ENCODE measurements around the gene ASZ1.

The ASZ1 gene

GRCh38 chr7:117389871-117390270 lies 37.4 kb downstream of the ASZ1 start:
- TF ChIP-seq, protein P1, sequence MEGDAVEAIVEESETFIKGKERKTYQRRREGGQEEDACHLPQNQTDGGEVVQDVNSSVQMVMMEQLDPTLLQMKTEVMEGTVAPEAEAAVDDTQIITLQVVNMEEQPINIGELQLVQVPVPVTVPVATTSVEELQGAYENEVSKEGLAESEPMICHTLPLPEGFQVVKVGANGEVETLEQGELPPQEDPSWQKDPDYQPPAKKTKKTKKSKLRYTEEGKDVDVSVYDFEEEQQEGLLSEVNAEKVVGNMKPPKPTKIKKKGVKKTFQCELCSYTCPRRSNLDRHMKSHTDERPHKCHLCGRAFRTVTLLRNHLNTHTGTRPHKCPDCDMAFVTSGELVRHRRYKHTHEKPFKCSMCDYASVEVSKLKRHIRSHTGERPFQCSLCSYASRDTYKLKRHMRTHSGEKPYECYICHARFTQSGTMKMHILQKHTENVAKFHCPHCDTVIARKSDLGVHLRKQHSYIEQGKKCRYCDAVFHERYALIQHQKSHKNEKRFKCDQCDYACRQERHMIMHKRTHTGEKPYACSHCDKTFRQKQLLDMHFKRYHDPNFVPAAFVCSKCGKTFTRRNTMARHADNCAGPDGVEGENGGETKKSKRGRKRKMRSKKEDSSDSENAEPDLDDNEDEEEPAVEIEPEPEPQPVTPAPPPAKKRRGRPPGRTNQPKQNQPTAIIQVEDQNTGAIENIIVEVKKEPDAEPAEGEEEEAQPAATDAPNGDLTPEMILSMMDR (IDR thresholded peaks at IDR 0.05; ENCODE audit: low read depth, low read length, missing control alignments), result no peak
- no peak for DNase-seq (ENCODE audit: extremely low read depth, low read depth)

GRCh38 chr7:117386110-117386706 lies 41.1 kb downstream of the ASZ1 start:
- no peak for DNase-seq (ENCODE audit: extremely low read depth, low read depth)
- no peak overlapping the region for H3K4me3 ChIP-seq (replicated peaks; ENCODE audit: low read depth, low read length)
- TF ChIP-seq, protein P1 (IDR thresholded peaks at IDR 0.05; ENCODE audit: low read depth, low read length, missing control alignments), result no peak

More at GRCh38 chr7:117389871-117390270, 37.4 kb downstream of the ASZ1 start:
- H3K4me3 ChIP-seq (replicated peaks; ENCODE audit: low read depth, low read length), result no peak overlapping the region

DNA sequence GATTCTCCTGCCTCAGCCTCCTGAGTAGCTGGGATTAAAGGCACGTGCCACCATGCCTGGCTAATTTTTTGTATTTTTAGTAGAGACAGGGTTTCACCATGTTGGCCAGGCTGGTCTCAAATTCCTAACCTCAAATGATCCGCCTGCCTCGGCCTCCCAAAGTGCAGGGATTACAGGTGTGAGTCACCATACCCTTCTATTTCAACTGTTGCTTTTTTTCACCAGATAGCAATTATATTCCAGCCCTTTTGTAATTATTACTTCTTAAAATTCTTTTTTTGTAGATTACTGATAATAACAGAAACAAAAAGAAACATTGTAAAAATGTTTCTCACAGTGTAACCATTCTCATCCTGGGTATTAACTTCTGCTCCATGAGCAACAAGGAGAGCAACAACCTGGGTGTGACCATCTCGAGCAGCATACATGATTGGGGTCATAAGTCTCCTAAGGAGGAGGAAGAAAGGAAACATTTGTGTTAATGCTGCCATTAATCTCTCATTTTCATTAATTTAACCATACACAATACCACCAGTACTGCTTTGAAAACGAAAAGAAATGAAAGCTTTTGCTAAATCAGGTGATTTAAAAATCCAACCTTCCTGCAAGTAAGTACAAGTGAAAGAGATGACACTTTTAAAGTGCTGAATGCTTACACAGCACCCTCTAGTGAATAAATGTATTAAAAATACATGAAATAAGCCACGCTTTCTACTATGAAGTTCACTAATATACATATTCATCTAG lies 41.8 kb downstream of the ASZ1 start:
- TF ChIP-seq, protein P1 (IDR thresholded peaks at IDR 0.05; ENCODE audit: low read depth, low read length, missing control alignments), result no peak
- DNase-seq (ENCODE audit: extremely low read depth, low read depth), result no peak
- no peak overlapping the region for H3K4me3 ChIP-seq (replicated peaks; ENCODE audit: low read depth, low read length)

DNA sequence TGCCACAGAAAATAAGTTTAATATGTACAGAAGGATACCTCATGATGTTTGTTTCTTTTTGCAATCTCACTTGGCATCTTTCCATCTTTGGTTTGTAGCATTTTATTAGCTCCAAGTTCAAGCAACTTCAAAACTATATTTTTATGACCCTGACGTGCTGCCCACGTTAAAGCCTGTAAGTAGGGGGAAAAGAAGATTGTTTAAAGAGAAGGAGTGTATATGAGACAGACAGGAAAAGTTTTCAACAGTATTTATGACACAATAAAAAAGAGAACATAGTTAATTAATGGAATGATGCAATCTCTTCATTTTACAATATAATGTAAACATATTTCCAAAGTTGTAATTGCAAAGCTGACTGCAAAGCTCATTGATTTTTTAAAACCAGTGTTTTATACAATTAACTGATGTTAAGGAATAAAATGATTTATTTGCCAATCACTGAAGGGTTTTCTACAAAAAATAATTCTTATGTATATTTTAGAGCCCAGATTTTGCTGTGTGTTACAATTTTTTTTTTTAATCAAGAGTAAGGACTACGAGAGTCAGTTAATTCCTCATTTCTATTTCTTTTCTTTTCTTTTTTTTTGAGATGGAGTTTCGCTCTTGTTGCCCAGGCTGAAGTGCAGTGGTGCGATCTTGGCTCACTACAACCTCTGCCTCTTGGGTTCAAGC lies 42.5 kb downstream of the ASZ1 start:
- TF ChIP-seq, protein P1 (IDR thresholded peaks at IDR 0.05; ENCODE audit: low read depth, low read length, missing control alignments), result no peak
- no peak overlapping the region for H3K4me3 ChIP-seq (replicated peaks; ENCODE audit: low read depth, low read length)
- no peak for DNase-seq (ENCODE audit: extremely low read depth, low read depth)

- H3K4me3 ChIP-seq (replicated peaks; ENCODE audit: low read depth, low read length), result no peak overlapping the region
- DNase-seq (ENCODE audit: extremely low read depth, low read depth), result no peak
- TF ChIP-seq, protein P1 (IDR thresholded peaks at IDR 0.05; ENCODE audit: low read depth, low read length, missing control alignments), result no peak
Measured at GRCh38 chr7:117383483-117384189, 43.7 kb downstream of the ASZ1 start.

DNA sequence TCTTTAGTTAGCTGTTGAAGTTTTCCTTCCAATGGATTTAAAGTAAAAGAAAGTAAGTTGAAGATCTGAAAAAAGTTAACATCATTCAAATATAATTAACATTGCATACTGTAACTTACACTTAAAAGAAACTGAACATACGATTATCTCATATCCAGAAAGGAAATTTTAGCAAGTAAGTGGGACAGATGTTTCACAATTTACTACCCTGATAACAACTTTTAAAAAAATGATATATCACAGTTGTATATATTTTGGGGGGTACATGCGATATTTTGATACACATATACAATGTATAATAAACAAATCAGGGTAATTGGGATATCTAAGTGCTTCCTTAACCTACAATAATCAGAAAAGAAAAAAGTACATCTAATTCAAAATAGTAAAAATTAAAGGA lies 44.2 kb downstream of the ASZ1 start:
- TF ChIP-seq, protein P1 (IDR thresholded peaks at IDR 0.05; ENCODE audit: low read depth, low read length, missing control alignments), result no peak
- DNase-seq (ENCODE audit: extremely low read depth, low read depth), result no peak
- H3K4me3 ChIP-seq (replicated peaks; ENCODE audit: low read depth, low read length), result no peak overlapping the region
